ENCODE results near the gene JRKL. TPM values are rescaled to one million over a fixed set of nuclear protein-coding genes. Genes with fewer than 3 reads are reported as not detected.

The JRKL gene
- total RNA-seq: 1 to 10 TPM; 2.9 to 5.8 (median 3.6) TPM

GRCh38 chr11:96389720-96390487 lies at the start of gene JRKL, which contains the start of gene CCDC82:
TSS of gene JRKL (plus strand) at chr11:96390013. CDS start at chr11:96390650, 637 bp downstream.
TSS of gene CCDC82 (minus strand) at chr11:96389912. CDS start at chr11:96384747, 5,165 bp downstream.
- intact Hi-C loops (cut with DNase I; ENCODE audit: low total_unique reads): loop anchor here (1.0 to 10.0 kb wide), 2 partner anchors 465 to 601 kb away; partner anchors contain the start of genes FAM76B and MTMR2
- peak within 1 kb of the TSS; percentile 87 to 95 (median 91) for H3K27ac ChIP-seq
- ATAC-seq (peak; percentile 94 to 95), DNase-seq (peak; percentile 95 to 96)
- H3K4me3 ChIP-seq: peak within 1 kb of the TSS; percentile 81 to 93 (median 92)
- no peaks in the 10 kb centered on the region for H3K36me3 ChIP-seq
- H3K9me3 ChIP-seq: no peaks in the 10 kb centered on the region
- in situ Hi-C loops (cut with MboI; ENCODE audit: low sequenced_read_pairs in 4 of 4): loop anchor here in 1 of 4 donors (25.0 kb wide), 1 partner anchor 553 kb away; no protein-coding TSS in a partner anchor
- H3K27me3 ChIP-seq: no peaks in the 10 kb centered on the region
- peaks cover 14 to 19% of the 10 kb centered on the region in 2 donors for H3K4me1 ChIP-seq
- no peak for TF ChIP-seq CTCF (IDR thresholded peaks at IDR 0.05 in 4 of 5, conservative IDR thresholded peaks at IDR 0.05 in 1 of 5)
- TF ChIP-seq POLR2A (IDR thresholded peaks at IDR 0.05): peak; percentile 89 to 90

- Histone ChIP-seq H3K4me1 (peaks cover 3 to 6% of the 10 kb centered on the region in 2 donors), H3K27ac (peak overlapping the region; percentile 63 to 74 (median 66)), H3K4me3 (peak overlapping the region; percentile 60 to 79 (median 64)), H3K27me3 (no peaks in the 10 kb centered on the region), H3K9me3 (no peaks in the 10 kb centered on the region), H3K36me3 (no peaks in the 10 kb centered on the region)
- TF ChIP-seq CTCF (IDR thresholded peaks at IDR 0.05 in 4 of 5, conservative IDR thresholded peaks at IDR 0.05 in 1 of 5) (no peak), POLR2A (IDR thresholded peaks at IDR 0.05) (no peak)
- DNase-seq (no peak), ATAC-seq (no peak)
- intact Hi-C loops (cut with DNase I; ENCODE audit: low total_unique reads): loop anchor here (5.0 kb wide), 2 partner anchors 128 to 418 kb away; partner anchors contain the start of gene MTMR2
- in situ Hi-C loops (cut with MboI; ENCODE audit: low sequenced_read_pairs in 4 of 4): loop anchor here (5.0 to 25.0 kb wide), 4 partner anchors 278 to 288 kb away; no protein-coding TSS in a partner anchor
Observed at GRCh38 chr11:96340555-96340885, 49.3 kb upstream of the JRKL start.

- DNase-seq (no peak), ATAC-seq (no peak)
- H3K4me3 ChIP-seq: peak overlapping the region; percentile 60 to 79 (median 64)
- H3K27ac ChIP-seq: peak overlapping the region; percentile 63 to 74 (median 66)
- H3K27me3 ChIP-seq: no peaks in the 10 kb centered on the region
- H3K9me3 ChIP-seq: no peaks in the 10 kb centered on the region
- no peaks in the 10 kb centered on the region for H3K36me3 ChIP-seq
- intact Hi-C loops (cut with DNase I; ENCODE audit: low total_unique reads) (loop anchor here (2.0 to 5.0 kb wide), 3 partner anchors 129 to 419 kb away; partner anchors contain the start of gene MTMR2), in situ Hi-C loops (cut with MboI; ENCODE audit: low sequenced_read_pairs in 4 of 4) (loop anchor here (5.0 to 25.0 kb wide), 4 partner anchors 279 to 289 kb away; no protein-coding TSS in a partner anchor)
- TF ChIP-seq POLR2A (IDR thresholded peaks at IDR 0.05): no peak
- TF ChIP-seq CTCF (IDR thresholded peaks at IDR 0.05 in 4 of 5, conservative IDR thresholded peaks at IDR 0.05 in 1 of 5): peak in 2 of 5 experiments; percentile 27 to 43
- H3K4me1 ChIP-seq: peaks cover 3 to 6% of the 10 kb centered on the region in 2 donors
Observed at GRCh38 chr11:96341211-96342013, 48.4 kb upstream of the JRKL start.

Data from gastrocnemius medialis (tissue), 4 donors.